Measurements from ENCODE around the gene SSBP3.

GRCh38 chr1:54372978-54373377, 33.2 kb downstream of the SSBP3 start:
- TF ChIP-seq CTCF (IDR thresholded peaks at IDR 0.05) (no peak), POLR2AphosphoS5 (IDR thresholded peaks at IDR 0.05) (no peak), EP300 (IDR thresholded peaks at IDR 0.05) (no peak), POLR2A (IDR thresholded peaks at IDR 0.05; ENCODE audit: low read depth) (no peak)
